ELF-1 (cell line): ENCODE data around the gene ASAP2.
"Not testable (repeated sequence)": the region's sequence is repeated elsewhere in the genome, so short reads cannot be mapped to it uniquely, and the experiment has no call there.

ENCODE experiments used
- DNase-seq: peaks from one replicate; pipeline ENCODE4 v3.0.0-alpha.2; 2016; ENCODE audit warnings: low read depth, low spot score

ASAP2 gene

DNA sequence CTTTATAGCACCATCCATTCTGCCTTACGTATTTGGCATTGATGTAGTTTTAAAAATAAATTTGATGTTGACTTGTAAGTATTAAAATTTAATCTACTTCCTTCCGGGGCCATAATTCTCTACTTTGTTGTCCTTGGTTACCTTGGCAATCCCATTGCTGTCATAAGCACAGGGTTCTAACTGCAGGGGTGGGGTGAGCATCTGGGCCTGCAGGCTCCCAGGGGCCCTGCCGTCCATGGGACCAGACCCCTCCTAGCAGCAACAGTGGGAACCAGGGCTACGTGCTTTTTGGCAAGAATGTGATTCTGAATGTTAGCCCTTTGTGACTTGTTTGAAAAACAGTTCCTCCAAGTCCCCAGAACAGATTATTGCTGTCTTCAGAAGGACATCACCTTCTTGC, 4.9 kb downstream of the ASAP2 start:
- DNase-seq = no peak

DNA sequence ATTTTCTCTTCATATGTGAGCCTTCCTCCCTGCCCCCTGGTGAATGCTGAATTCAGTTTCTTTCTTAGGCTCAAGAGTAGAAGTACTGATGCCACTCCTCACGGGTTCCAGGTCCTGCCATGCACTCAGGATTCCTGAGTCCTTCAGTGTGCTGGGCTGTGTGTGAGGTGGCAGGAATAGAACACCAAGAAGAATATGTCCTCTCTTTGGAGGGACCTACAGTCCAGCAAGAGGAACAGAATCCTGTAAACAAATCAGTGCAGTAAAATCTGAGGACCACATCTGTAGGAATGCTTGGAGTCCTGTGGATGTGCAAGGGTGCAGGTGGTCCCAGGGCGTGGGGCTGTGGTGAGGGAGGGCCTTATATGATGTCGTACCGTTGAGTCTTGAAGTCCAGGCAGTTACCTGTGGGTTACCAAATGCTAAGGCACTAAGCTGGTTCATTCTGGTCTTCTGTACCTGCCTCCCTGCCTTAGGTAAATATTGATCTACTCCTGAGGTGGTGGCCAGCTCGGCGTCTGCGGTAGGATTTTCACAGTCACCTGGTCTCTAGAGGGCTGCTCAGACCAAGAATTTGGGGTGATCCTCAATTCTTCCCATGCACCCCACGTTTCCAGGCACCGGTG, 5.5 kb downstream of the ASAP2 start:
- DNase-seq = no peak

DNA sequence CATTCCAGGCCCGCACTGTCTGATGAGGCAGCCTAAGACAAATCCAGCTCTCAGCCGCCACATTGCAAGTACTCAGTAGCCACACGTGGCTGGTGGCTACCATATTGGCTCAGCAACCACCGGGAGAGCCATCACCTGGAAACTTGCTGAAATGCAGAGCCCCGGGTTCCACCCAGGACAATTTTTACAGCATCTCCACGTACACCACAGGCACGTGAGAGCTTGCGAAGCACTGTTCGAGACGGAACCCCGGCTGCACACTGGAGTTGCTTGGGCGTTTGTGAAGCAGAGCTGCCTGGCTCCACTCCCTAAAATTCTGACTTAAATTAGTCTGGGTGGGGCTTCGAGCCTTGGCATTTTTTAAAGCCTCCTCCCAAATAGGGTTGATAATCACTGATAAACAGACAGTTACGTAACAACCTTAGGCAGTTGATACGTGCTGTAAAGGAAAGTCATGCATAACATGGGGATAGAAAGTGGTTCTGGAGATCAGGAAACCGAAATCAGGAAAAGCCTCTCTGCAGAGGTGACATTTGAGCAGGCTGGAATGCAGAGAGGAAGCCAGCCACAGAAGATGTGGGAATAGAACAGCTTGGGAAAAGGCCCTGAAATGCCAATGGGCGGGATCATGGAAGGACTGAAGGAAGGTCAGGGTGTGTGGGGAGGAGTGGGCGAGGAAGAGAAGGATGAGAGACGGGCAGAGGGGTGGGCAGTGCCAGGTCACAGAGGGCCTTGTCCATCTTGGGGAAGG, 6.2 kb downstream of the ASAP2 start:
- DNase-seq = no peak

DNA sequence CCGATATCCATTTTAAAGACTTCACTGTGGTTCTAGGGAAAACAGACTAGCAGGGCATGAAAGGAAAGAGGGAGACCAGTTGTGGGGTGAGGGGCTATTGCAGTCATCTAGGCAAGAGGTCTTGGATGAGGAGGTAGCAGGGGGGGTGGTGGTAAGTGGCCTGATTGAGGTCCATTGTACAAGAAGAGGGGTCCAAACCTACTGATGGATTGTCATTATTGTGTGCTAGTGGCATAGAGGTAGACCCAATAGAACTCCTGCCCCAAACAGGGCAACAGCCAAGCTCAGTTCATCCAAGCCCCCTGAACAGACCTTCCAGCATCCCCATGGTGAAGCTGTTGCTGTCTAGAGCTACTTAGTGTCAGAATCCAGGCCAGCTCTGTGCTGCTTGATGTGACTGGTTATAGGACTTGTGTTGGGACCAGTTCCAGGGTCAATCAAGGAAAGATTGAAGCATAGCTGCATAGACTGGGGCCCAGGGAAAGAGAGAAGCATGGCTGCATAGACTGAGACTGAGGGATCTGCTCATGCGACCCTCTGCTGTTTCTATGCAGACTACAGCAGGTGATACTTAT, 7.0 kb downstream of the ASAP2 start:
- no peak for DNase-seq

DNA sequence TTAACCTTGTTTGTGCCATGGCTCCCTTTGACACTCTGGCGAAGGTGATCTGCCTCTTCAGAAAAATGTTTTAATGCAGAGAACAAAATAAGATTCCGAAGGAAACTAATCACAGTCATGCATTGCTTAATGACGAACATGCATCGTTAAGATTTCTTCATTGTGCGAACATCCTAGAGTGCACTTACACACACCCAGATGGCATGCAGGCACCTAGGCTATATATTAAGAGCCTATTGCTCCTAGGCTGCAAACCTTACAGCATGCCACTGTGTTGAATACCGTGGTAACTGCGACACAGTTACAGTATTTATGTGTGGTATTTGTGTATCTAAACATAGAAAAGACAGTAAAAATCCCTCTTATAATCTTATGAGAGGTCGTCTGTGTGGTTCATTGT, 8.3 kb downstream of the ASAP2 start:
- no peak for DNase-seq

- DNase-seq = no peak
Measured at GRCh38 chr2:9215680-9216079, 9.1 kb downstream of the ASAP2 start.

DNA sequence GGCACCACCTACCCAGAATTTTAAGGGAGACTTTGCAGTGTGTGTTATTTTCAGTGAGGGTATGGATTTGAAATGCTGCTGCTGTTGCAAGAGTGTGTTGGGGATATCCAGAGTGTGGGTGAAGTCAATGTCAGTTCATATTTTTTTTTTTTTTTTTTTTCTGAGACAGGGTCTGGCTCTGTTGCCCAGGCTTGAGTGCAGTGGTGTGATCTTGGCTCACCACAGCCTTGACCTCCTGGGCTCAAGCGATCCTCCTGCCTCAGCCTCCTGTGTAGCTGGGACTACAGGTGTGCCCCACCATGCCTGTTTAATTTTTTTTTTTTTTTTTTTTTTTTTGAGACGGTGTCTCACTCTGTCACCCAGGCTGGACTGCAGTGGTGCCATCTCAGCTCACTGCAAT, 9.5 kb downstream of the ASAP2 start:
- not testable (repeated sequence) for DNase-seq

DNA sequence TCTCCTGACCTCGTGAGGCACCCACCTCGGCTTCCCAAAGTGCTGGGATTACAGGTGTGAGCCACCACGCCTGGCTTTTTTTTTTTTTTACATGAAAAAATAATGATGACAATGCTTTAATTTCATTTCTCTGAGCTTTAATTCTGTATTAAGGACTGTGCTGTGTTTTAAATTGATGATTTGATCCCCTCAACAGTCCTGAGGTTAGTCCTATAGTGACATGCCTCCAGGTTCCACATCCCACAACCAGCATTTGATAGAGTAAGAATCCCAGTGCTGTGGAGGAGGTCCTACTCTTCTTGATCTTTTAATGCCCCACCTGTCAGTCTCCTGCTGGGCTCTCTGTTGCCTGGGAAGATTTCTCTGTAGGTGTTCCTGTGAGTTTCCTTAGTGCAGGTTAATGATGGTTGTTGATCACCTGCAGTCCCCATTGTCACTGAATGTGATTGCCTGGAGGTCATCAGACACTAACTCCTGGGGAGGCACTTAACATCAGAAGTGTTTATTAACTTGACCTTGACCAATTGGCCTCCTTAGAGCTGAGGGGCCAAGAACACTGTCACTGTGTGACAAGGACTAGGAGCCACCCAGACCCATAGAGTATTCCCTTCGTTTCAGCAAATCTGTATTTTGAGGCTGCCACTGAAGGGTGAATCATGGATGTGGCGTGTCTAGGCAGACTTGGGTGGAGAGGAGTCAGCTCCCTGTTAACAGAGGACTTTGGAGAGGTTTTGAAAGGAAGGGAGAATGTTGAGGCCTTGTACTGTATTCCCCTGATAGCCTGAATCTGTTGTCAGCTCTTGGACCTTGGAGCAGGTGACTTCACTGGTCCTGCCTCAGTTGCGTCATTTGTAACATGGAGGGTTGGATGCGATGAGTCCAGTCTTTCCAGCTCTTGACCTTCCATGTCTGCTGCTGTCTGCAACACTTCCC, 11.5 kb downstream of the ASAP2 start:
- peak; percentile 52 for DNase-seq

DNA sequence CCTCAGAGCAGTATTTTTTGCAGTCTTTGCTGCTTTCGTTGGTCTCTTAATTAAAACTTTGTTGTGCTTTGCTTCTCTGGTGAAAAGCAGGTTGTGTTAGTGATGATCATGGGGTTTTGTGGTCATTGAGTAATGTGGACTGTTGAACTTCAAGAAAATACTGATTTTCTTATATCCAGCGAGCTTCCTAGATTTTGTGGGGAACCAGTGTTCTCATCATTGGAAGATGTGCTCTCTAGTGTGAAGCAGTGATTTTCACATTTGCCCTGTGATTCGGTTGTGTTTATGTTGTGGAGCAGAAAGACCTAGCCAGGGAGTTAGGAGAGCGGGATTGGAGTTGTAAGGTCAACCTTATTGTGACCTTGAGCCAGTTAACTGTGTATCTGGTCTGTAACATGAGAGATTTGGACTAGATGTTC, 12.4 kb downstream of the ASAP2 start:
- no peak for DNase-seq

- no peak for DNase-seq
Measured at GRCh38 chr2:9220201-9220600, 13.6 kb downstream of the ASAP2 start.

- DNase-seq = no peak
Measured at GRCh38 chr2:9221223-9221622, 14.6 kb downstream of the ASAP2 start.

GRCh38 chr2:9222239-9222892, 15.8 kb downstream of the ASAP2 start:
- no peak for DNase-seq

GRCh38 chr2:9222893-9223287, 16.3 kb downstream of the ASAP2 start:
- DNase-seq = no peak

DNA sequence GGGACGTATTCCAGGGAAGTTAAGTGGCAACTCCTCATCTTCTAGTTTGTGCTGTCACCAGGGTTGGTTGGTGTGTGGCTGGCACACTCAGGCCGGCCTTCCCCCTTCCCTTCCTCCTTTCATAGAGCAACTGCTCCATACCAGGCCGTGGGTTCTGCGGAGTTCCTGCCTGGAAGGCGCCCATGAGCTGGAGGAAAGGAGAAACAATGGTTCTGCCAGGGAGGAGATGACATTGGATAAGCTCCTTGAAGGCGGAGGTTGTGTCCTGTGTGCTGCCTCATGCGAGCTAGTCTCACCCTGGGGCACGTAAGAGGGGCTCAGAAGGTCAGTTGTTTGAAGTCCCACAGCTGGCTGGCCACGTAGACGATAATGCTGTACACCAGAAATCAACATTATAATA, 19.2 kb downstream of the ASAP2 start:
- no peak for DNase-seq

GRCh38 chr2:9226458-9227380, 20.1 kb downstream of the ASAP2 start:
- DNase-seq = no peak

- DNase-seq = no peak
Measured at GRCh38 chr2:9228088-9228751, 21.6 kb downstream of the ASAP2 start.

GRCh38 chr2:9228781-9229469, 22.3 kb downstream of the ASAP2 start:
- DNase-seq = no peak

DNA sequence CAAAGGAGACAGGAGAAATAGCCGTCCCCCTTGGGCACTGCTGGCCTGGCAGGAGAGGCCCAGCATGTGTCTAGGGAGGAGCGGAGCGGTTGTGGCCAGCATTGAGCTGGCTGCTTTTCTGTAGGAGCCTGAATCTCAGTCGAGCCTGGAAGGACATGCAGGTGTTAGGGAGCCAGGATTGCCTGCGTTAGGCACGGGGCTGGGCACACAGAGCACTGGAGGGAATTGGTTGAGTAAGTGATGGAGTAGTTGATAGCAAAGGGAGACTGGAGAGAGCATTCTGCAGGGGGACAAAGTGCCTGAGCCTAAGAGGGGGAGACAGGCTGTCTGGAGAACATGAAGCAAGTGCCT, 22.8 kb downstream of the ASAP2 start:
- no peak for DNase-seq

GRCh38 chr2:9230051-9230802, 23.6 kb downstream of the ASAP2 start:
- DNase-seq = no peak
